IMR-90 (cell line): Measurements from ENCODE around the gene KLHL42. TPM values are rescaled to one million over a fixed set of nuclear protein-coding genes. Genes with fewer than 3 reads are reported as not detected.

ENCODE experiments used
- ATAC-seq: fragments of 200-7000 bp; cut with Tn5 transposase; 2 replicates; pipeline ENCODE4 v1.9.1; 2020; ENCODE audit warnings: low read depth, mild to moderate bottlenecking, moderate library complexity
- BruUV-seq: library from RNA; stranded (reverse); fragments of 400-500 nt; replicated peaks from 2 replicates; lab custom pipeline; 2021; lab: Mats Ljungman, UMichigan
- CTCF ChIA-PET: fragments of 300-600 bp; formaldehyde crosslinking; extraction: SDS; loops from one replicate; lab custom pipeline; 2021; ENCODE audit warnings: antibody characterized with exemption; lab: Yijun Ruan, JAX
- POLR2A ChIA-PET: fragments of 300-600 bp; sonication (Branson Sonifier 250); formaldehyde crosslinking; loops from one replicate; lab custom pipeline; 2022; ENCODE audit warnings: antibody characterized with exemption; ENCODE audit not compliant: unreplicated experiment; lab: Charles Lee
- DNase-seq: peaks from one replicate; pipeline ENCODE4 v3.0.0; 2013
- H2AFZ ChIP-seq: replicated peaks from 2 replicates; pipeline ENCODE3; 2013; ENCODE audit warnings: low read length, mild to moderate bottlenecking; ENCODE audit not compliant: poor library complexity
- H2AK5ac ChIP-seq: 2 replicates; pipeline ENCODE4 v1.6.1; 2013; ENCODE audit warnings: low read depth, low read length, inconsistent platforms
- H2AK9ac ChIP-seq: replicated peaks from 2 replicates; pipeline ENCODE3; 2013; ENCODE audit warnings: mild to moderate bottlenecking, low read depth, low read length, moderate library complexity; ENCODE audit not compliant: poor library complexity
- H2BK120ac ChIP-seq: 2 replicates; pipeline ENCODE4 v1.6.1; 2013; ENCODE audit warnings: low read depth, low read length, inconsistent platforms
- H2BK15ac ChIP-seq: 3 replicates; pipeline ENCODE4 v1.6.1; 2013; ENCODE audit warnings: low read depth, low read length, inconsistent platforms
- H2BK20ac ChIP-seq: 2 replicates; pipeline ENCODE4 v1.6.1; 2013; ENCODE audit warnings: low read depth, mild to moderate bottlenecking, inconsistent platforms, low read length, moderate library complexity
- H2BK5ac ChIP-seq: 2 replicates; pipeline ENCODE4 v1.6.1; 2013; ENCODE audit warnings: mild to moderate bottlenecking, low read depth, low read length, inconsistent platforms; ENCODE audit not compliant: poor library complexity, severe bottlenecking
- H3K14ac ChIP-seq: replicated peaks from 2 replicates; pipeline ENCODE4 v1.6.1; 2013; ENCODE audit warnings: low read depth, low read length, inconsistent platforms
- H3K18ac ChIP-seq: 2 replicates; pipeline ENCODE4 v1.6.1; 2013; ENCODE audit warnings: low read depth, low read length, control low read depth
- H3K23ac ChIP-seq: 2 replicates; pipeline ENCODE4 v1.6.1; 2013; ENCODE audit warnings: low read depth, low read length, inconsistent platforms
- H3K27ac ChIP-seq: 2 replicates; pipeline ENCODE4 v1.5.1; 2013; ENCODE audit warnings: mild to moderate bottlenecking, control low read depth, low read length; ENCODE audit not compliant: insufficient read depth
- H3K27me3 ChIP-seq: 2 replicates; pipeline ENCODE4 v1.6.1; 2013; ENCODE audit warnings: low read length; ENCODE audit not compliant: control insufficient read depth, insufficient read depth
- H3K36me3 ChIP-seq: 2 replicates; pipeline ENCODE4 v1.6.1; 2013; ENCODE audit warnings: low read length, mixed read lengths; ENCODE audit not compliant: control insufficient read depth, insufficient read depth
- H3K4ac ChIP-seq: 2 replicates; pipeline ENCODE4 v1.6.1; 2013; ENCODE audit warnings: low read depth, low read length, inconsistent platforms
- H3K4me1 ChIP-seq: 2 replicates; pipeline ENCODE4 v1.6.1; 2013; ENCODE audit warnings: low read length, mixed read lengths; ENCODE audit not compliant: control insufficient read depth, insufficient read depth
- H3K4me2 ChIP-seq: 2 replicates; pipeline ENCODE4 v1.6.1; 2013; ENCODE audit warnings: low read depth, mild to moderate bottlenecking, control low read depth, low read length, moderate library complexity
- H3K4me3 ChIP-seq: 2 replicates; pipeline ENCODE4 v1.5.1; 2013; ENCODE audit warnings: low read depth, mild to moderate bottlenecking, control low read depth, low read length, moderate library complexity; ENCODE audit not compliant: insufficient read depth
- H3K56ac ChIP-seq: 2 replicates; pipeline ENCODE4 v1.6.1; 2013; ENCODE audit warnings: low read length, inconsistent platforms; ENCODE audit not compliant: insufficient read depth; ENCODE audit errors: extremely low read depth
- H3K79me1 ChIP-seq, 2 experiments: 2 replicates each; pipeline ENCODE4 v1.6.1; 2013; ENCODE audit warnings: low read length in 2 of 2, inconsistent platforms in 1 of 2, low read depth in 1 of 2
- H3K9ac ChIP-seq: 2 replicates; pipeline ENCODE4 v1.6.1; 2013; ENCODE audit warnings: low read depth, low read length, control low read depth
- H3K9me1 ChIP-seq: 2 replicates; pipeline ENCODE4 v1.6.1; 2013; ENCODE audit warnings: low read length, inconsistent platforms; ENCODE audit not compliant: insufficient read depth
- H3K9me3 ChIP-seq: 2 replicates; pipeline ENCODE4 v1.6.1; 2013; ENCODE audit warnings: low read length; ENCODE audit not compliant: control insufficient read depth, insufficient read depth
- H4K20me1 ChIP-seq: 2 replicates; pipeline ENCODE4 v1.6.1; 2013; ENCODE audit warnings: low read length, inconsistent platforms; ENCODE audit not compliant: insufficient read depth
- H4K5ac ChIP-seq: 2 replicates; pipeline ENCODE4 v1.6.1; 2013; ENCODE audit warnings: mild to moderate bottlenecking, low read depth, low read length, control low read depth
- H4K8ac ChIP-seq, 2 experiments: 2 replicates each; pipeline ENCODE4 v1.6.1; 2013; ENCODE audit warnings: low read depth in 2 of 2, low read length in 2 of 2, control low read depth in 1 of 2, inconsistent platforms in 1 of 2
- H4K91ac ChIP-seq: 2 replicates; pipeline ENCODE4 v1.6.1; 2013; ENCODE audit warnings: low read depth, low read length, inconsistent platforms; ENCODE audit not compliant: insufficient read depth
- CEBPB ChIP-seq: IDR thresholded peaks from 2 replicates; pipeline ENCODE4 v1.6.1; 2012; ENCODE audit warnings: low read depth, low read length, improper control_type of control experiment
- CTCF ChIP-seq: conservative IDR thresholded peaks from 2 replicates; pipeline ENCODE4 v1.5.1; 2012; ENCODE audit warnings: mild to moderate bottlenecking, low read depth, low read length, improper control_type of control experiment
- FOS ChIP-seq: fragments of 150-350 bp; IDR thresholded peaks from 2 replicates; pipeline ENCODE4 v1.6.1; 2016; ENCODE audit warnings: low read depth, low read length
- MAFK ChIP-seq: IDR thresholded peaks from 2 replicates; pipeline ENCODE4 v1.6.1; 2012; ENCODE audit warnings: low read depth, low read length, improper control_type of control experiment
- MAZ ChIP-seq: IDR thresholded peaks from 2 replicates; pipeline ENCODE4 v1.6.1; 2012; ENCODE audit warnings: low read depth, mild to moderate bottlenecking, low read length, improper control_type of control experiment, moderate library complexity, borderline replicate concordance
- NFE2L2 ChIP-seq: fragments of 150-350 bp; IDR thresholded peaks from 2 replicates; pipeline ENCODE4 v1.6.1; 2016; ENCODE audit warnings: low read depth, mild to moderate bottlenecking, low read length
- POLR2A ChIP-seq: IDR thresholded peaks from 2 replicates; pipeline ENCODE4 v1.6.1; 2012; ENCODE audit warnings: mild to moderate bottlenecking, low read depth, low read length
- RCOR1 ChIP-seq: IDR thresholded peaks from 2 replicates; pipeline ENCODE4 v1.6.1; 2012; ENCODE audit warnings: mild to moderate bottlenecking, low read length, improper control_type of control experiment; ENCODE audit not compliant: insufficient replicate concordance
- WGBS, 2 experiments: methylation state at CpG; one replicate each; pipeline versions ENCODE4 v1.1.5 to v1.1.7; 2013; ENCODE audit warnings: missing lambda C conversion rate in 2 of 2; ENCODE audit not compliant: insufficient read length in 1 of 2; ENCODE audit errors: extremely low coverage in 2 of 2; 5-methylcytosine and 5-hydroxymethylcytosine counted together
- dilution Hi-C: fragments of 300-500 bp; cut with HindIII; formaldehyde crosslinking; loops from one replicate; pipeline ENCODE4 v1.14.3; 2018; ENCODE audit warnings: low sequenced_read_pairs; ENCODE audit not compliant: unreplicated experiment
- in situ Hi-C: fragments of 300-500 bp; cut with MboI; formaldehyde crosslinking; loops from 3 replicates; pipeline ENCODE4 v1.14.3; 2019; ENCODE audit warnings: low sequenced_read_pairs, inconsistent platforms, mixed read lengths
- intact Hi-C: fragments of 100-400 bp; cut with micrococcal nuclease; formaldehyde crosslinking; loops from 2 replicates; pipeline ENCODE4 v1.10.0; 2022
- polyA plus RNA-seq, 3 experiments: library from polyadenylated mRNA; depleted of rRNA; stranded (reverse); fragments of >200 nt; gene quantifications; 2 replicates each; pipeline ENCODE4 v1.2.3, GENCODE V29; 2012; ENCODE audit warnings: low replicate concordance in 1 of 3
- total RNA-seq: library from RNA; depleted of rRNA; stranded (reverse); fragments of >200 nt; gene quantifications from 2 replicates; pipeline ENCODE4 v1.2.3, GENCODE V29; 2012

The KLHL42 gene
- total and polyA plus RNA-seq, 2 of the 4 experiments (the other 2 are of a cell fraction) = 16.7 to 28.3 TPM

GRCh38 chr12:27733791-27734190 is 46.2 kb upstream of the KLHL42 start:
- in situ Hi-C loops = loop anchor here (5.0 to 25.0 kb wide), 3 partner anchors 214 to 1254 kb away; no protein-coding TSS in a partner anchor
- Histone ChIP-seq H3K9ac (no peak overlapping the region), H2AFZ (no peak overlapping the region), H3K27ac (no peak overlapping the region), H3K18ac (no peak overlapping the region), H3K79me1 (peaks cover 0 to 11% of the 10 kb centered on the region in 2 experiments; a peak in 3 of 4 replicates), H3K9me3 (no peaks in the 10 kb centered on the region), H3K4me3 (no peak overlapping the region), H3K23ac (no peak overlapping the region), H4K20me1 (no peaks in the 10 kb centered on the region), H2AK9ac (no peak overlapping the region), H3K4ac (no peak overlapping the region), H4K91ac (no peak overlapping the region), H3K36me3 (peaks cover 17% of the 10 kb centered on the region), H2BK5ac (no peak overlapping the region), H4K5ac (no peak overlapping the region), H3K4me2 (no peak overlapping the region), H2AK5ac (no peak overlapping the region), H3K14ac (no peak overlapping the region), H3K27me3 (no peaks in the 10 kb centered on the region), H4K8ac (no peak overlapping the region), H3K4me1 (no peaks in the 10 kb centered on the region), H2BK20ac (no peak overlapping the region), H2BK120ac (no peak overlapping the region), H3K9me1 (no peaks in the 10 kb centered on the region; the same call in 1 of the 2 replicates), H2BK15ac (no peak overlapping the region), H3K56ac (no peak overlapping the region)
- ATAC-seq (no peak), DNase-seq (no peak)
- ChIA-PET POLR2A (no interaction called here), CTCF (interaction anchor here (0.7 to 2.1 kb wide), 9 partner anchors 9 to 386 kb away, joined by 3 to 11 read pairs (median 4); no protein-coding TSS in a partner anchor)
- TF ChIP-seq FOS (no peak), CTCF (no peak), MAZ (no peak), RCOR1 (no peak), CEBPB (no peak), NFE2L2 (no peak), MAFK (no peak), POLR2A (no peak)
- no TSS peak for BruUV-seq
- WGBS, 2 experiments = no CpG with 5 or more reads among the region's 1 CpG
- intact Hi-C loops = loop anchor here (1.0 to 10.0 kb wide), 6 partner anchors 89 to 1261 kb away; no protein-coding TSS in a partner anchor
- dilution Hi-C loops = no loop called here
